Gastrocnemius medialis (tissue), 4 donors: ENCODE results near the gene PSTPIP2. TPM values are rescaled to one million over a fixed set of nuclear protein-coding genes. Genes with fewer than 3 reads are reported as not detected.

Source experiments
- ATAC-seq, 2 donors: fragments of 150-250 bp; one replicate each; pipeline ENCODE4 v1.9.1; 2016
- DNase-seq, 2 donors: peaks; one replicate each; pipeline ENCODE4 v3.0.0-alpha.2; 2019
- H3K27ac ChIP-seq, 4 donors: fragments of 200-600 bp; sonication (generic); 1 replicate in 1 of 4; 2 replicates in 3 of 4; pipeline ENCODE4 v1.5.1; 2016 to 2018; ENCODE audit warnings: mild to moderate bottlenecking in 2 of 4, moderate library complexity in 1 of 4
- H3K27me3 ChIP-seq, 3 donors: fragments of 200-600 bp; sonication (generic) in 2 of 3; 1 replicate in 1 of 3; 2 replicates in 2 of 3; pipeline versions ENCODE4 v1.5.1 to v1.6.0; 2016 to 2019; ENCODE audit warnings: mild to moderate bottlenecking in 1 of 3, moderate library complexity in 1 of 3
- H3K36me3 ChIP-seq, 2 donors: fragments of 200-600 bp; sonication (generic) in 1 of 2; one replicate each; pipeline ENCODE4 v1.5.1; 2017 to 2018
- H3K4me1 ChIP-seq, 2 donors: fragments of 200-600 bp; sonication (generic) in 1 of 2; one replicate each; pipeline ENCODE4 v1.5.1; 2016 to 2017; ENCODE audit warnings: mild to moderate bottlenecking in 2 of 2
- H3K4me3 ChIP-seq, 4 donors: fragments of 200-600 bp; sonication (generic) in 3 of 4; 1 replicate in 1 of 4; 2 replicates in 3 of 4; pipeline ENCODE4 v1.5.1; 2016 to 2019; ENCODE audit warnings: mild to moderate bottlenecking in 2 of 4
- H3K9me3 ChIP-seq, 3 donors: fragments of 200-600 bp; sonication (generic) in 2 of 3; 1 replicate in 1 of 3; 2 replicates in 2 of 3; pipeline ENCODE4 v1.5.1; 2016 to 2019
- POLR2A ChIP-seq, 2 donors: fragments of 450-650 bp; IDR thresholded peaks; one replicate each; pipeline ENCODE4 v1.6.1; 2017; ENCODE audit warnings: antibody characterized with exemption in 2 of 2, mild to moderate bottlenecking in 2 of 2, moderate library complexity in 2 of 2
- in situ Hi-C, 4 donors: fragments of 200-750 bp; cut with MboI; loops; one replicate each; pipeline versions ENCODE4 v1.15.0 to v1.8.0; 2017; ENCODE audit warnings: low sequenced_read_pairs in 4 of 4
- intact Hi-C: fragments of 100-400 bp; cut with DNase I; formaldehyde crosslinking; loops from one replicate; pipeline ENCODE4 v1.15.1; 2023; ENCODE audit warnings: low total_unique reads
- total RNA-seq, 4 donors: library from RNA; depleted of rRNA; stranded (reverse); fragments of >200 nt; gene quantifications; one replicate each; pipeline versions ENCODE4 v1.1.0 to v1.2.3, GENCODE V29; 2016
- TF ChIP-seq, protein P1 (sequence below), 5 experiments: fragments of 450-650 bp in 3 of 5; fragments of 200-600 bp in 2 of 5; sonication (generic) in 2 of 5; IDR thresholded peaks in 4 of 5; conservative IDR thresholded peaks in 1 of 5; 1 replicate in 4 of 5; 2 replicates in 1 of 5; pipeline ENCODE4 v1.5.1; 2016 to 2019; ENCODE audit warnings: antibody characterized with exemption in 5 of 5, mild to moderate bottlenecking in 3 of 5, moderate library complexity in 3 of 5

Gene PSTPIP2
- total RNA-seq, 4 donors from 2014 or later, result 8.4 to 18.2 (median 10.3) TPM

DNA sequence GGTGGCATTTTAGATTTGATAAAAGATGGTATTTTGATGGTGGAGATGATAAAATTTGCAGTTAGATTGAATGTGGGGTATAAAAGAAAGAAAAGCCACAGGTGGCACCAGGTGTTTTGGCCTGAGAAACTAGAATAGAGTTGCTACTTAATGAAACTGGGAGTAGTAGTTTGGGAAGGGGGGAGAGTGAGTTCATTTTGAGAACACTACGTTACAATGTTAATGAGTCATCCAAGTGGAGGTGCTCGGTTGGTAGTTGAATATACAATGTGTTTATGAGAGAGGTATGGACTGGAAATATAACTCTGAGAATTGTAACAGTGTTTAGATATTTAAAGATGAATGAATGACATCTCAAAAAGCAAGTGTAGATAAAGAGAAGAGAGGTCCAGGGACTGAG, 131.3 kb downstream of the PSTPIP2 start:
- Histone ChIP-seq H3K4me1 (no peaks in the 10 kb centered on the region), H3K27ac (no peak overlapping the region), H3K9me3 (no peaks in the 10 kb centered on the region), H3K36me3 (peaks cover 10 to 92% of the 10 kb centered on the region in 2 donors), H3K4me3 (no peak overlapping the region), H3K27me3 (no peaks in the 10 kb centered on the region)
- DNase-seq, result no peak
- in situ Hi-C loops, result no loop called here
- TF ChIP-seq, protein P1, sequence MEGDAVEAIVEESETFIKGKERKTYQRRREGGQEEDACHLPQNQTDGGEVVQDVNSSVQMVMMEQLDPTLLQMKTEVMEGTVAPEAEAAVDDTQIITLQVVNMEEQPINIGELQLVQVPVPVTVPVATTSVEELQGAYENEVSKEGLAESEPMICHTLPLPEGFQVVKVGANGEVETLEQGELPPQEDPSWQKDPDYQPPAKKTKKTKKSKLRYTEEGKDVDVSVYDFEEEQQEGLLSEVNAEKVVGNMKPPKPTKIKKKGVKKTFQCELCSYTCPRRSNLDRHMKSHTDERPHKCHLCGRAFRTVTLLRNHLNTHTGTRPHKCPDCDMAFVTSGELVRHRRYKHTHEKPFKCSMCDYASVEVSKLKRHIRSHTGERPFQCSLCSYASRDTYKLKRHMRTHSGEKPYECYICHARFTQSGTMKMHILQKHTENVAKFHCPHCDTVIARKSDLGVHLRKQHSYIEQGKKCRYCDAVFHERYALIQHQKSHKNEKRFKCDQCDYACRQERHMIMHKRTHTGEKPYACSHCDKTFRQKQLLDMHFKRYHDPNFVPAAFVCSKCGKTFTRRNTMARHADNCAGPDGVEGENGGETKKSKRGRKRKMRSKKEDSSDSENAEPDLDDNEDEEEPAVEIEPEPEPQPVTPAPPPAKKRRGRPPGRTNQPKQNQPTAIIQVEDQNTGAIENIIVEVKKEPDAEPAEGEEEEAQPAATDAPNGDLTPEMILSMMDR (IDR thresholded peaks at IDR 0.05 in 4 of 5, conservative IDR thresholded peaks at IDR 0.05 in 1 of 5), result no peak
- no peak for TF ChIP-seq POLR2A (IDR thresholded peaks at IDR 0.05)
- intact Hi-C loops, result no loop called here
- ATAC-seq, result no peak

DNA sequence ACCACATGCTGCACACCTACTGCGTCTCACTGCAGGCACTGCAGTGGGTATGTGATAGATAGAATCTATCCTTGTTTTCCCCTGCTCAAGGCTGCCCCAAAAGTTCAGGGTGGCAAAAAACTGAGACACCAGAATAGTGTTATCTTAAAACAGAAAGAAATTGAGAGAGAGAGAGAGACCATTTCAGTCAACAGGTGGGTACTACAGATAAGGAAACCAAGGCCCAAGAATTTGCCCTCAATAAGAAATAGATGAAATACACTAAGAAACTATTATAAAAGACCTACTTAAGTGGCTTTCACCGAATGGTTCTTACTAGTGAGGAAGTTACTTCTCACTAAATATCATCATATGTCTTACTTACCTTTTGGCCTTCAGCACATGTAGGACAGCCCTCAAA, 132.8 kb downstream of the PSTPIP2 start:
- Histone ChIP-seq H3K27me3 (no peaks in the 10 kb centered on the region), H3K4me1 (no peaks in the 10 kb centered on the region), H3K36me3 (peaks cover 6 to 81% of the 10 kb centered on the region in 2 donors), H3K9me3 (no peaks in the 10 kb centered on the region), H3K27ac (no peak overlapping the region), H3K4me3 (no peak overlapping the region)
- intact Hi-C loops (no loop called here), in situ Hi-C loops (no loop called here)
- TF ChIP-seq, protein P1 (IDR thresholded peaks at IDR 0.05 in 4 of 5, conservative IDR thresholded peaks at IDR 0.05 in 1 of 5), result no peak
- TF ChIP-seq POLR2A (IDR thresholded peaks at IDR 0.05), result no peak
- no peak for ATAC-seq
- DNase-seq, result no peak

DNA sequence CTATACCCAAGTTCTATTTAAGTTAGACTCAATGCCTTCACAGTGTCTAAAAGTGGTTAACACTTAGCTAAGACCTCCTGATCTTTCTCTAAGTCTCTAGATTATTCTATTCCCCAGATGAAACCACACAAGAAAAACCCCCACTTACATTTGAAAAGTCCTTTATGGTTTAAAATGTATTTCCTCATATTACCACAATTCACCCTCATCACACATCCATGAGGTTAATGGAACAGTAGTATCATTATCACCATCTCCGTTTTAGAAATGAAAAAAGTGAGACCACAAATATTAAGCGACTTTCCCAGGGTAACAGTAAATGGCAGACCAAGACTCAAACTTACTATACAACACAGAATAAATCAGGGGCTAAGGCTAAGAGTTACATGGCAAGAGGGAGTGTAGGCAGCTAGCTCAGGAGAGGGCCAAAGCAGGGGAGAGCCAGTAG, 133.5 kb downstream of the PSTPIP2 start:
- in situ Hi-C loops, result no loop called here
- no peak for DNase-seq
- Histone ChIP-seq H3K36me3 (peaks cover 6 to 74% of the 10 kb centered on the region in 2 donors), H3K27me3 (no peaks in the 10 kb centered on the region), H3K4me3 (no peak overlapping the region), H3K9me3 (no peaks in the 10 kb centered on the region), H3K27ac (no peak overlapping the region), H3K4me1 (no peaks in the 10 kb centered on the region)
- no peak for ATAC-seq
- TF ChIP-seq, protein P1 (IDR thresholded peaks at IDR 0.05 in 4 of 5, conservative IDR thresholded peaks at IDR 0.05 in 1 of 5), result no peak
- TF ChIP-seq POLR2A (IDR thresholded peaks at IDR 0.05), result no peak
- intact Hi-C loops, result no loop called here

DNA sequence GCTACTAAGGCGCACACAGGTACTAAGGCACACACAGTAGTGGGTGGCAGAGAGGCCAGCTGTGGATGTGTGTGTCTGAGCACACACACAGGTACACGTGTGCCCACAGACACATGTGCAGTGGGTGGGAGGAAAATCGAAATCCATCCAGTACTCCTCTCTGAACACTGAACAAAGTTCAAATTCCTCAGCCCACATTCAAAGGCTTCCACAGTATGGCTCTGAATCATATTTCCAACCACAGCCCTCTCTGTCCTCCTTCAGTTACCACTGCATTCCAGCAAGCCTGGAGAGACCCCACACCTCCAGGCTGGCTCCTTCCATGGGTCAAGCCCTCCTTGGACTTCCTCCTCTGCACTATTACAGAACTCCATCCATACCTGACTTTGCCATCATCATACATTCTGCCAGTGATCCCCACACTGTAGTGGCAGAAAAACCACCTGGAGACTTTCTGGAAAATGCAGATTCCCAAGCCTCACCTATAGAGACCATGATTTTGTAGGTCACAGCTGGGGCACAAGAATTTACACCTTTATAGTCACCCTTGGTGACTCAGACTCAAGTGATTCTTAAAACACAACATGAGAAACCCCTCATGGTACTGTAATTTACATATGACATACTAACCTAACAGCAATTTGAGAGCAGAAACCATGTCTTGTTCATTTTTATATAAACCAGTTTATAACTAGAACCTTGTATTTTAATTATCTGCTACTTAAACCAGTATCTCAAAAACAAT, 136.3 kb downstream of the PSTPIP2 start:
- DNase-seq, result no peak
- Histone ChIP-seq H3K9me3 (no peaks in the 10 kb centered on the region), H3K4me3 (no peak overlapping the region), H3K36me3 (peaks cover 6 to 46% of the 10 kb centered on the region in 2 donors), H3K4me1 (no peaks in the 10 kb centered on the region), H3K27ac (no peak overlapping the region), H3K27me3 (no peaks in the 10 kb centered on the region)
- ATAC-seq, result no peak
- TF ChIP-seq, protein P1 (IDR thresholded peaks at IDR 0.05 in 4 of 5, conservative IDR thresholded peaks at IDR 0.05 in 1 of 5), result no peak
- TF ChIP-seq POLR2A (IDR thresholded peaks at IDR 0.05), result no peak
- in situ Hi-C loops, result no loop called here
- intact Hi-C loops, result no loop called here

Other genes with a start within 250 kb of the PSTPIP2 start
- gene SIGLEC15, start 246.6 kb downstream of the PSTPIP2 start, total RNA-seq, result not detected
- 10 to 100 TPM; 18.7 to 30.3 (median 24.0) TPM for gene EPG5, start 104.9 kb downstream of the PSTPIP2 start, total RNA-seq
- 1,000 to 10,000 TPM in 1 of 4 donors, 100 to 1,000 TPM in 3; 845 to 1,536 (median 877) TPM for gene ATP5F1A, start 26.0 kb upstream of the PSTPIP2 start, total RNA-seq
- 10 to 100 TPM in 3 of 4 donors, 1 to 10 TPM in 1; 8.1 to 20.6 (median 13.3) TPM for gene HAUS1, start 32.1 kb upstream of the PSTPIP2 start, total RNA-seq